Upper lobe of left lung (tissue), 6 donors: ENCODE measurements around the gene LAMA3. TPM values are rescaled to one million over a fixed set of nuclear protein-coding genes. Genes with fewer than 3 reads are reported as not detected.

Experiments used
- ATAC-seq, 2 donors: fragments of 200-7000 bp; cut with Tn5 transposase; one replicate each; pipeline ENCODE4 v1.9.1; 2022; ENCODE audit warnings: mild to moderate bottlenecking in 2 of 2, moderate library complexity in 2 of 2; ENCODE audit not compliant: low FRiP score in 2 of 2
- DNase-seq, 2 donors: peaks; one replicate each; pipeline ENCODE4 v3.0.0-alpha.2; 2019 to 2020
- H3K27ac ChIP-seq, 4 donors: fragments of 200-600 bp; sonication (generic); one replicate each; pipeline ENCODE4 v1.5.1; 2016 to 2019
- H3K27me3 ChIP-seq, 4 donors: fragments of 200-600 bp; sonication (generic); one replicate each; pipeline ENCODE4 v1.5.1; 2017 to 2019
- H3K36me3 ChIP-seq, 4 donors: fragments of 200-600 bp; sonication (generic); one replicate each; pipeline ENCODE4 v1.5.1; 2016 to 2019
- H3K4me1 ChIP-seq, 4 donors: fragments of 200-600 bp; sonication (generic); one replicate each; pipeline ENCODE4 v1.5.1; 2018 to 2019
- H3K4me3 ChIP-seq, 4 donors: fragments of 200-600 bp; sonication (generic); one replicate each; pipeline ENCODE4 v1.5.1; 2017 to 2019; ENCODE audit warnings: mild to moderate bottlenecking in 2 of 4, moderate library complexity in 1 of 4
- H3K9me3 ChIP-seq, 4 donors: fragments of 200-600 bp; sonication (generic); one replicate each; pipeline ENCODE4 v1.5.1; 2018 to 2019
- EP300 ChIP-seq, 4 donors: sonication (generic); formaldehyde crosslinking; IDR thresholded peaks; one replicate each; pipeline ENCODE4 v1.5.1; 2017; ENCODE audit warnings: antibody characterized with exemption in 4 of 4, control low read depth in 2 of 4
- POLR2A ChIP-seq, 4 donors: fragments of 450-650 bp; IDR thresholded peaks; one replicate each; pipeline ENCODE4 v1.5.1; 2016 to 2017; ENCODE audit warnings: antibody characterized with exemption in 4 of 4, mild to moderate bottlenecking in 2 of 4
- POLR2AphosphoS5 ChIP-seq, 2 donors: sonication (generic); formaldehyde crosslinking; IDR thresholded peaks; one replicate each; pipeline ENCODE4 v1.5.1; 2017; ENCODE audit warnings: antibody characterized with exemption in 2 of 2
- WGBS, 2 donors: methylation state at CpG; one replicate each; pipeline ENCODE4 v1.1.5; 2017 to 2018; 5-methylcytosine and 5-hydroxymethylcytosine counted together
- total RNA-seq, 6 donors: library from RNA; depleted of rRNA in 4 of 6; stranded (reverse); fragments of >200 nt in 4 of 6; gene quantifications; one replicate each; pipeline versions ENCODE4 v1.1.0 to v1.2.1, GENCODE V29; 2016 to 2021
- TF ChIP-seq, protein P1 (sequence below), 6 experiments: fragments of 450-650 bp in 4 of 6; fragments of 200-600 bp in 2 of 6; sonication (generic) in 2 of 6; IDR thresholded peaks; one replicate each; pipeline ENCODE4 v1.5.1; 2016 to 2019; ENCODE audit warnings: antibody characterized with exemption in 6 of 6
- donor health status: DM: no; HTN: no; CAD: no; lungs with moderate emphysema.
- donor health status: DM: no; HTN: yes; CAD: no; lungs with severe emphysema.

Gene LAMA3
- total RNA-seq, 6 donors from 2014 or later = 88.2 to 202 (median 141) TPM

DNA sequence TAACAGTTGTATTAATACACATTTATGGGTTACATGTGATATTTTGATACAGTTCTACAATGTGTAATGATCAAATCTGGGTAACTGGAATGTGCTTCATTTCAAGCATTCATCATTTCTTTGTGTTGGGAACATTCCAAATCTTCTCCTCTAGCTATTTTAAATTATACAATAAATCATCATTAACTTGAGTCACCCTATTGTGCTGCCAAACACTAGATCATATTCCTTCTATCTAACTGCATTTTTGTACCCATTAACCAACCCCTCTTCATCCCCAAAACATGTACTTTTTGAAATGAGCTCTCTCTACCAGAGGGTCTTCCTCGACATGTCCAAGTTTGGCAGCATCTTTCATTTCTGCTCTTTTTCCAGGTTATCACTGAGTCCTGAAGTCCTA is 244.2 kb downstream of the LAMA3 start:
- peaks cover 0 to 3% (median 1%) of the 10 kb centered on the region in 4 donors for H3K36me3 ChIP-seq
- DNase-seq (no peak), ATAC-seq (no peak)
- no peak overlapping the region for H3K27ac ChIP-seq
- no peak overlapping the region for H3K4me3 ChIP-seq
- no peaks in the 10 kb centered on the region for H3K27me3 ChIP-seq
- peaks cover 0 to under 1% (median under 1%) of the 10 kb centered on the region in 4 donors for H3K4me1 ChIP-seq
- H3K9me3 ChIP-seq = no peaks in the 10 kb centered on the region
- WGBS, 2 donors = 86 to 96% methylated on average over 1 of the region's 1 CpG
- TF ChIP-seq EP300 (IDR thresholded peaks at IDR 0.05) (no peak), POLR2A (IDR thresholded peaks at IDR 0.05) (no peak), POLR2AphosphoS5 (IDR thresholded peaks at IDR 0.05) (no peak)
- TF ChIP-seq, protein P1, sequence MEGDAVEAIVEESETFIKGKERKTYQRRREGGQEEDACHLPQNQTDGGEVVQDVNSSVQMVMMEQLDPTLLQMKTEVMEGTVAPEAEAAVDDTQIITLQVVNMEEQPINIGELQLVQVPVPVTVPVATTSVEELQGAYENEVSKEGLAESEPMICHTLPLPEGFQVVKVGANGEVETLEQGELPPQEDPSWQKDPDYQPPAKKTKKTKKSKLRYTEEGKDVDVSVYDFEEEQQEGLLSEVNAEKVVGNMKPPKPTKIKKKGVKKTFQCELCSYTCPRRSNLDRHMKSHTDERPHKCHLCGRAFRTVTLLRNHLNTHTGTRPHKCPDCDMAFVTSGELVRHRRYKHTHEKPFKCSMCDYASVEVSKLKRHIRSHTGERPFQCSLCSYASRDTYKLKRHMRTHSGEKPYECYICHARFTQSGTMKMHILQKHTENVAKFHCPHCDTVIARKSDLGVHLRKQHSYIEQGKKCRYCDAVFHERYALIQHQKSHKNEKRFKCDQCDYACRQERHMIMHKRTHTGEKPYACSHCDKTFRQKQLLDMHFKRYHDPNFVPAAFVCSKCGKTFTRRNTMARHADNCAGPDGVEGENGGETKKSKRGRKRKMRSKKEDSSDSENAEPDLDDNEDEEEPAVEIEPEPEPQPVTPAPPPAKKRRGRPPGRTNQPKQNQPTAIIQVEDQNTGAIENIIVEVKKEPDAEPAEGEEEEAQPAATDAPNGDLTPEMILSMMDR (IDR thresholded peaks at IDR 0.05) = no peak

GRCh38 chr18:23934252-23934651 is 245.0 kb downstream of the LAMA3 start:
- Histone ChIP-seq H3K4me3 (no peak overlapping the region), H3K4me1 (peaks cover 0 to 4% (median 2%) of the 10 kb centered on the region in 4 donors), H3K36me3 (peaks cover 0 to 3% (median 1%) of the 10 kb centered on the region in 4 donors), H3K27ac (no peak overlapping the region), H3K27me3 (no peaks in the 10 kb centered on the region), H3K9me3 (no peaks in the 10 kb centered on the region)
- 77 to 89% methylated on average over 3 of the region's 3 CpGs for WGBS, 2 donors
- ATAC-seq (no peak), DNase-seq (no peak)
- TF ChIP-seq POLR2AphosphoS5 (IDR thresholded peaks at IDR 0.05) (no peak), POLR2A (IDR thresholded peaks at IDR 0.05) (no peak), EP300 (IDR thresholded peaks at IDR 0.05) (no peak)
- TF ChIP-seq, protein P1 (IDR thresholded peaks at IDR 0.05) = no peak

- peaks cover 0 to 4% (median 2%) of the 10 kb centered on the region in 4 donors for H3K4me1 ChIP-seq
- ATAC-seq (no peak), DNase-seq (no peak)
- H3K9me3 ChIP-seq = no peaks in the 10 kb centered on the region
- H3K27me3 ChIP-seq = no peaks in the 10 kb centered on the region
- H3K27ac ChIP-seq = no peak overlapping the region
- no peak overlapping the region for H3K4me3 ChIP-seq
- TF ChIP-seq POLR2AphosphoS5 (IDR thresholded peaks at IDR 0.05) (no peak), EP300 (IDR thresholded peaks at IDR 0.05) (no peak), POLR2A (IDR thresholded peaks at IDR 0.05) (no peak)
- TF ChIP-seq, protein P1 (IDR thresholded peaks at IDR 0.05) = no peak
- H3K36me3 ChIP-seq = peaks cover 0 to 3% (median 1%) of the 10 kb centered on the region in 4 donors
Observed at GRCh38 chr18:23934863-23935262, 245.6 kb downstream of the LAMA3 start.

- Histone ChIP-seq H3K4me3 (no peak overlapping the region), H3K36me3 (peaks cover 0 to 3% (median 1%) of the 10 kb centered on the region in 4 donors), H3K27ac (no peak overlapping the region), H3K27me3 (no peaks in the 10 kb centered on the region), H3K9me3 (no peaks in the 10 kb centered on the region), H3K4me1 (peaks cover 0 to 4% (median 2%) of the 10 kb centered on the region in 4 donors)
- DNase-seq (no peak), ATAC-seq (no peak)
- 65 to 71% methylated on average over 2 of the region's 2 CpGs for WGBS, 2 donors
- no peak for TF ChIP-seq POLR2A (IDR thresholded peaks at IDR 0.05)
Observed at GRCh38 chr18:23935804-23936203, 246.6 kb downstream of the LAMA3 start.

DNA sequence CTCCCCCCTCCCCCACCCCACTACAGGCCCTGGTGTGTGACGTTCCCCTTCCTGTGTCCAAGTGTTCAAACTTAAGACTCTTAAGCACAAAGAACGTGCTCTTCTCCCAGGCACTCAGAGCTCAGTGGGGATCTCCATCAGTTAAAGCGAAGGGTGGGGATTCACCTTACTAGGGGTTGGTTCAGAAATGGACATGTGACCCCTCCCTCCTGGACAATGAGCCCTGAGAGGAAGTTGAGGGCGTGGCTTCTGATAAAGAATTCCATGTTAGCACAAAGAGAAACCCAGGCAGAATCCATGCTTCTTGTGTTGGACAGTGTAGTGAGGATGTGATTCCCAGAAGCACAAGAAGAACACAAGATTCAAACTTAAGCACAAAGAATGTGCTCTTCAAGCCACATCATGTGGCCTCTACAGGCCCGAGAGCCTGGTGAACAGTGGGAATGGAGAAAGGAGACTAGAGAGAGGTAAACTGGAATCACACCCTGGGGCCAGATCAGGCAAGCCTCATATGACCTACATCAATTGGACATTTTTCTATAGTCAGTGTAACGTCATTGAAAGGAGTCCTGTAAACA is 247.2 kb downstream of the LAMA3 start:
- ATAC-seq (no peak), DNase-seq (no peak)
- Histone ChIP-seq H3K27ac (no peak overlapping the region), H3K9me3 (no peaks in the 10 kb centered on the region), H3K36me3 (peaks cover 0 to 3% (median 1%) of the 10 kb centered on the region in 4 donors), H3K27me3 (no peaks in the 10 kb centered on the region), H3K4me1 (peaks cover 0 to 4% (median 2%) of the 10 kb centered on the region in 4 donors), H3K4me3 (no peak overlapping the region)
- WGBS, 2 donors = 68 to 72% methylated on average over 4 to 6 of the region's 6 CpGs
- TF ChIP-seq, protein P1 (IDR thresholded peaks at IDR 0.05) = no peak
- TF ChIP-seq POLR2A (IDR thresholded peaks at IDR 0.05) (no peak), POLR2AphosphoS5 (IDR thresholded peaks at IDR 0.05) (no peak), EP300 (IDR thresholded peaks at IDR 0.05) (no peak)
